ENCODE data around the gene HIRA. TPM values are rescaled to one million over a fixed set of nuclear protein-coding genes. Genes with fewer than 3 reads are reported as not detected.

Gene HIRA
- total and polyA plus RNA-seq, 2 of the 8 experiments (the other 6 are each of a cell fraction or from before 2014, with no cell fraction given): 34.9 to 67.2 TPM

- Histone ChIP-seq H3K36me3 (ENCODE audit: control insufficient read depth in 2 of 4, insufficient read depth in 4 of 4, low read length in 3 of 4) (peaks cover 8 to 58% (median 37%) of the 10 kb centered on the region in 4 experiments), H2BK12ac (ENCODE audit: low read depth, low read length) (no peak overlapping the region), H4K8ac (ENCODE audit: extremely low read depth, insufficient read depth, low read length) (no peak overlapping the region), H2BK20ac (ENCODE audit: low read length) (no peak overlapping the region), H3K4me2 (ENCODE audit: insufficient read depth in 1 of 2, low read depth in 2 of 2, low read length in 2 of 2) (no peak overlapping the region), H3K27me3 (replicated peaks in 1 of 4; ENCODE audit: control insufficient read depth in 3 of 4, extremely low read depth in 1 of 4, insufficient read depth in 3 of 4, low read length in 3 of 4) (no peaks in the 10 kb centered on the region), H3K4me3 (ENCODE audit: extremely low read depth in 1 of 4, insufficient read depth in 2 of 4, low read depth in 3 of 4, low read length in 4 of 4) (no peak overlapping the region), H3K27ac (ENCODE audit: low read depth, low read length) (no peak overlapping the region), H2AK5ac (ENCODE audit: low read depth, low read length) (no peak overlapping the region), H3K79me2 (ENCODE audit: control insufficient read depth in 1 of 2, insufficient read depth in 2 of 2, low read length in 2 of 2) (no peaks in the 10 kb centered on the region), H2BK15ac (ENCODE audit: low read length) (no peak overlapping the region), H2AFZ (ENCODE audit: low read length) (no peak overlapping the region), H3K56ac (replicated peaks; ENCODE audit: insufficient read length, low read depth, low read length) (no peak overlapping the region), H2BK5ac (ENCODE audit: low read depth, low read length) (no peak overlapping the region), H3K9ac (replicated peaks in 1 of 4; ENCODE audit: extremely low read depth in 1 of 4, low read depth in 3 of 4, low read length in 3 of 4) (no peak overlapping the region), H3K9me3 (ENCODE audit: insufficient read depth in 2 of 2, low read depth in 1 of 2, low read length in 1 of 2) (peaks cover 0 to 6% of the 10 kb centered on the region in 2 experiments; a peak in 1 of 4 replicates), H3K4me1 (replicated peaks in 1 of 4; ENCODE audit: control insufficient read depth in 3 of 4, insufficient read depth in 4 of 4, low read length in 3 of 4) (no peaks in the 10 kb centered on the region), H3K23me2 (ENCODE audit: low read depth, low read length) (no peaks in the 10 kb centered on the region), H3K14ac (ENCODE audit: insufficient read length) (no peak overlapping the region), H3K23ac (ENCODE audit: insufficient read length) (no peak overlapping the region), H4K20me1 (replicated peaks in 1 of 2; ENCODE audit: control insufficient read depth in 1 of 2, insufficient read depth in 2 of 2, low read length in 2 of 2) (no peaks in the 10 kb centered on the region), H3K18ac (ENCODE audit: extremely low read depth, low read length) (no peak overlapping the region), H2BK120ac (replicated peaks; ENCODE audit: low read depth, low read length) (no peak overlapping the region), H4K91ac (replicated peaks; ENCODE audit: insufficient read length, low read length) (no peak overlapping the region), H3K79me1 (ENCODE audit: low read depth, low read length) (no peaks in the 10 kb centered on the region), H3K4ac (replicated peaks; ENCODE audit: insufficient read length, low read depth, low read length) (no peak overlapping the region), H4K5ac (ENCODE audit: insufficient read length, low read depth, low read length) (no peak overlapping the region)
- FAIRE-seq (no peak), DNase-seq (ENCODE audit: low read depth in 1 of 2, low spot score in 2 of 2) (no peak)
- ChIA-PET CTCF (ENCODE audit: partially characterized antibody) (interaction anchor here (1.6 kb wide), 1 partner anchor 12 kb away, joined by 3 read pairs; no protein-coding TSS in a partner anchor), POLR2A (ENCODE audit: partially characterized antibody) (no interaction called here)
- 96% methylated on average over 6 of the region's 6 CpGs; no CpG with 5 or more reads in 1 of the 2 experiments for WGBS, 2 experiments (ENCODE audit: extremely low coverage in 1 of 2, insufficient coverage in 1 of 2, insufficient read length in 1 of 2, insufficient replicate concordance in 2 of 2, low coverage in 1 of 2, low lambda C conversion rate in 2 of 2, missing lambda C conversion rate in 1 of 2)
- no peak for TF ChIP-seq MAFK (IDR thresholded peaks at IDR 0.05; ENCODE audit: low read depth, low read length)
- TF ChIP-seq FOSL1 (IDR thresholded peaks at IDR 0.05; ENCODE audit: insufficient read depth, low read depth, low read length): no peak
- no peak for TF ChIP-seq POLR2A (IDR thresholded peaks at IDR 0.05; ENCODE audit: control extremely low read depth in 1 of 2, low read depth in 2 of 2, low read length in 2 of 2)
- TF ChIP-seq ASH2L (IDR thresholded peaks at IDR 0.05; ENCODE audit: low read length): no peak
Observed at GRCh38 chr22:19346677-19347265, 84.8 kb downstream of the HIRA start.
